Measurements from ENCODE around the gene PRPSAP1.
"Not testable (repeated sequence)": the region's sequence is repeated elsewhere in the genome, so short reads cannot be mapped to it uniquely, and the experiment has no call there.

Gene PRPSAP1

GRCh38 chr17:76359375-76359774, 5.7 kb upstream of the PRPSAP1 start:
- no peak for DNase-seq

- no peak for DNase-seq
Observed at GRCh38 chr17:76357597-76358158, 4.0 kb upstream of the PRPSAP1 start.

GRCh38 chr17:76356803-76357456, 3.2 kb upstream of the PRPSAP1 start:
- DNase-seq, result no peak

- DNase-seq, result no peak
Observed at GRCh38 chr17:76354747-76355310, 1.1 kb upstream of the PRPSAP1 start.

GRCh38 chr17:76354317-76354729, 607 bp upstream of the PRPSAP1 start:
- no peak for DNase-seq

GRCh38 chr17:76353004-76353598, 615 bp downstream of the PRPSAP1 start:
- DNase-seq, result no peak

GRCh38 chr17:76351526-76352071, 2.1 kb downstream of the PRPSAP1 start:
- no peak for DNase-seq

- DNase-seq, result no peak
Observed at GRCh38 chr17:76350463-76350862, 3.3 kb downstream of the PRPSAP1 start.

- not testable (repeated sequence) for DNase-seq
Observed at GRCh38 chr17:76346936-76347335, 6.8 kb downstream of the PRPSAP1 start.

- no peak for DNase-seq
Observed at GRCh38 chr17:76345377-76345974, 8.2 kb downstream of the PRPSAP1 start.

- DNase-seq, result no peak
Observed at GRCh38 chr17:76343106-76343505, 10.6 kb downstream of the PRPSAP1 start.

- DNase-seq, result no peak
Observed at GRCh38 chr17:76341301-76341700, 12.4 kb downstream of the PRPSAP1 start.

- DNase-seq, result no peak
Observed at GRCh38 chr17:76337413-76337777, 16.3 kb downstream of the PRPSAP1 start.

- no peak for DNase-seq
Observed at GRCh38 chr17:76336756-76337412, 16.8 kb downstream of the PRPSAP1 start.

- no peak for DNase-seq
Observed at GRCh38 chr17:76335716-76336381, 17.9 kb downstream of the PRPSAP1 start.

GRCh38 chr17:76333673-76334505, 19.8 kb downstream of the PRPSAP1 start:
- DNase-seq, result no peak

- DNase-seq, result no peak
Observed at GRCh38 chr17:76331083-76331482, 22.6 kb downstream of the PRPSAP1 start.

- DNase-seq, result no peak
Observed at GRCh38 chr17:76329664-76330063, 24.1 kb downstream of the PRPSAP1 start.

GRCh38 chr17:76327696-76328095, 26.0 kb downstream of the PRPSAP1 start:
- no peak for DNase-seq

- DNase-seq, result no peak
Observed at GRCh38 chr17:76326306-76326705, 27.4 kb downstream of the PRPSAP1 start.

GRCh38 chr17:76318586-76318985, 35.1 kb downstream of the PRPSAP1 start:
- no peak for DNase-seq
